ENCODE measurements around the gene RHEB.
A peak's percentile ranks its signal among the peaks of the same experiment; 100 is the strongest.
"Not testable (repeated sequence)": the region's sequence is repeated elsewhere in the genome, so short reads cannot be mapped to it uniquely, and the experiment has no call there.

Gene RHEB, protein sequence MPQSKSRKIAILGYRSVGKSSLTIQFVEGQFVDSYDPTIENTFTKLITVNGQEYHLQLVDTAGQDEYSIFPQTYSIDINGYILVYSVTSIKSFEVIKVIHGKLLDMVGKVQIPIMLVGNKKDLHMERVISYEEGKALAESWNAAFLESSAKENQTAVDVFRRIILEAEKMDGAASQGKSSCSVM

GRCh38 chr7:151519765-151520418, at the start of gene RHEB:
RHEB (minus strand) TSS chr7:151519895; CDS start chr7:151519511, 384 bp downstream.
- DNase-seq (ENCODE audit: low spot score), result peak; percentile 95

GRCh38 chr7:151566897-151567320, 47.2 kb upstream of the RHEB start:
- peak; percentile 21 for DNase-seq (ENCODE audit: low spot score)

GRCh38 chr7:151565541-151565940, 45.8 kb upstream of the RHEB start:
- no peak for DNase-seq (ENCODE audit: low spot score)

DNA sequence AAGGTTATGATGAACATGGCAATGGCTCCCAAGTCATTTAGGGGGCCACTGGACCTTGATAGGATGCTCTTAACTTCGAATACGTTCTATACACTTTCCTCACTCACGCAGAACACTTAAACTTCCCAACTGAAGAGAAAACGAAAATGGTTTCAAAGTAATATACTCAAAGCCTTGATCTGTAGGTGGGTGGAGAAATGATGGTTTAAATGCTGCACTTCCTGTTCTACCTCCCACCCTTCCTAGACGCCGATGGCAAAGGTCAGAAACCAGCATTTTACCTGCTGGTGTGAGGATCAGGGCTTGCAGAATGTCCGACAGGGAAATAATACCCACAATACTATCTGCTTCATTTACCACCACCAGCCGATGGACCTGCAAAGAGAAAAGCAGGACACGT, 40.5 kb upstream of the RHEB start:
- DNase-seq (ENCODE audit: low spot score), result no peak

- DNase-seq (ENCODE audit: low spot score), result no peak
Measured at GRCh38 chr7:151559557-151560183, 40.0 kb upstream of the RHEB start.

- DNase-seq (ENCODE audit: low spot score), result peak; percentile 50
Measured at GRCh38 chr7:151558575-151558974, 38.9 kb upstream of the RHEB start.

- DNase-seq (ENCODE audit: low spot score), result no peak
Measured at GRCh38 chr7:151556592-151556991, 36.9 kb upstream of the RHEB start.

- DNase-seq (ENCODE audit: low spot score), result no peak
Measured at GRCh38 chr7:151553356-151553755, 33.7 kb upstream of the RHEB start.

- no peak for DNase-seq (ENCODE audit: low spot score)
Measured at GRCh38 chr7:151552352-151553028, 32.8 kb upstream of the RHEB start.

DNA sequence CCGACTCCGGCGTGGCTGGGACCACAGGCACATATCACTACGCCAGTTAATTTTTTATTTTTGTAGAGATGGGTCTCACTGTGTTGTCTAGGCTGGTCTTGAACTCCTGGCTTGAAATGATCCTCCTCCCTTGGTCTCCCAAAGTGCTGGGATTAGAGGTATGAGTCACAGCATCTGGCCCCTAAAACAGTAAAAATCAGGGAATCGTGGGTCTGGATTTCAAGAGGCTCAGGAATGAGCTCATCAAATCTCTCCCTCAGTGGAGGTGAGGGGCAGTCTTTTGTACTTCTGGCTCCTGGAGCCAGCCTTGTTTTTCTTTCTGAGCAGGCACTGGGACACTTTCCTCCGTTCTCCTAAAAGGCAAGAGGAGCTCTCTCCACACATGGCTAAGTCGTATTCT, 32.1 kb upstream of the RHEB start:
- DNase-seq (ENCODE audit: low spot score), result no peak

GRCh38 chr7:151550656-151551286, 31.1 kb upstream of the RHEB start:
- DNase-seq (ENCODE audit: low spot score), result peak; percentile 59

- no peak for DNase-seq (ENCODE audit: low spot score)
Measured at GRCh38 chr7:151549644-151550043, 29.9 kb upstream of the RHEB start.

DNA sequence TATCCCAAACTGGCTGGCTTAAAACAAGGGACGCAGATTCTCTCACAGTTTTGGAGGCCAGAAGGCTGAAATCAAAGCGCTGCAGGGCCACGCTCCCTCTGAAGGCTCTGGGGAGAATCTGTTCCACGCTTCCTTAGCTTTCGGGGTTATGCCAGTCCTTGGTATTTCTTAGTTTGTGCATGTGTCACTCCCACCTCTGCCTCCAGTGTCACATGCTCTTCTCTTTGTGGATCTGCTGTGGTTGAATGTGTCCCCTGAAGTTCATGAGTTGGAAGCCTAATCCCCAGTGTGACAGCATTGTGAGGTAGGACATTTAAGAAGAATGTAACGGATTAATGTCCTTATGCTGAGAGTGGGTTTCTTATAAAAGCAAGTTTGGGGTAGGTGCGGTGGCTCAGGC, 29.4 kb upstream of the RHEB start:
- DNase-seq (ENCODE audit: low spot score), result no peak

- DNase-seq (ENCODE audit: low spot score), result no peak
Measured at GRCh38 chr7:151544183-151544582, 24.5 kb upstream of the RHEB start.

DNA sequence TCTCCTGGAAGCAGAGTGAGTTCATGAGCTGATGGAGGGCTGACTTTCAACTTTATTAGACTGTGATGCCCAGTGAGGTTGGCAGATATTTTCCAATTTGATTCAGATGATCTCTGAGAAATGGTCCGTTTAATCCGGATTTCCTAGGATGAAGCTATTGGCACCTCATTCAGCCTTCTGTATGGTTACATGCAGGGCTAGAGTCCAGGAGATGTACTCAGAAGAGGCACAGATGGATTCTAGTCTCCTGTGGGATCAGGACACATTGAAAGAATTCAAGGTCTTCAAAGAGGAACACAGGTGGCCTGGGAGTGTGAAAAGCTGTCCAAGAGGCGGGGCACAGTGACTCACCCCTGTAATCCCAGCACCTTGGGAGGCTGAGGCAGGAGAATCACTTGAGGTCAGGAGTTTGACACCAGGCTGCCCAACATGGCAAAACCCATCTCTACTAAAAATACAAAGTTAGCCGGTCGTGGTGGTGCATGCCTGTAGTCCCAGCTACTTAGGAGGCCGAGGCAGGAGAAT, 23.0 kb upstream of the RHEB start:
- DNase-seq (ENCODE audit: low spot score), result no peak

GRCh38 chr7:151541709-151542499, 22.2 kb upstream of the RHEB start:
- DNase-seq (ENCODE audit: low spot score), result no peak

DNA sequence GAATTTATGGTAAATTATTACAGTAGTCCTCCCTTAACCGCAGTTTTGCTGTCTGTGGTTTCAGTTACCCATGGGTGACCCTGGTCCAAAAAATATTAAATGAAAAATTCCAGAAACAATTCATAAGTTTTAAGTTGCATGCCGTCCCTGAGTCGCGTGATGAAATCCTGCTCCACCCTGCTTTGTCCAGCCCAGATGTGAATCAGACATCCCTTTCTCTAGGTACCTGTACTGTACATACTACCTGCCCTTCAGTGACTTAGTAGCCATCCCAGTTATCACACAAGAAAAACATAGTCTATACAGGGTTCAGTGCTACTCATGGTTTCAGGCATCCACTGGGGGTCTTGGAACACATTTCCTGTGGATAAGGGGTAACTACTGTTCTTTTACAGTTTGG, 20.5 kb upstream of the RHEB start:
- no peak for DNase-seq (ENCODE audit: low spot score)

DNA sequence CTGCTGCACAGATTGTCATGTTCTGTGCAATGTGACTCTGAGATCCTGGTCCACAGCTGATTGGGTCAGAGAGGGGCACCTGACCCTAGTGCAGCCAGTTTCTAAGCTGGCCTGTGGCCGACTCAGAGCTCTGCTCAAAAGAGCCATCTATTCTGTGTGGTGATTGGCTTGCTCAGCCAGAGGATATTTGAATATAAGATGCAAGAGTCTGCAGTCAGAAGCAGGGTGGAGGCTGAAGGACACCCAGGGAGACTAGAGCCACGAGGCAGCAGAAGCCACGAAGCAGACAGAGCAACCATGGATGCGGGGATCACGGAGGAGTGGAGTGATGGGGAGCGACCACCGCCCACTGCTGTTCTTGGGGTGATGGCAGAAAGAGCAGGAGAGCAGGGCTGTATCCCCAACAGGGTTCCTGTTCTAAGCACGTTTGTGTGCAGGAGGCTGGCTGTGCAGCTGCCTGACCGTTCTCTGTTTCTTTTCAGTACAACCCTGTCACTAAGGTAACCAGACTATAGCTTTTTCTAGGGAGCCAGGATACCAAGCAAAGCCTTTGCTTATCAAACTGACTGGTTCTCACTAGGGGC, 19.5 kb upstream of the RHEB start:
- no peak for DNase-seq (ENCODE audit: low spot score)

GRCh38 chr7:151537818-151538561, 18.3 kb upstream of the RHEB start:
- DNase-seq (ENCODE audit: low spot score), result no peak

- DNase-seq (ENCODE audit: low spot score), result not testable (repeated sequence)
Measured at GRCh38 chr7:151536178-151536577, 16.5 kb upstream of the RHEB start.

Measured in hepatic stellate cell (primary cell).